Epithelial cell of esophagus (primary cell): ENCODE measurements around the gene LCMT1.
A peak's percentile ranks its signal among the peaks of the same experiment; 100 is the strongest.
"Not testable (repeated sequence)": the region's sequence is repeated elsewhere in the genome, so short reads cannot be mapped to it uniquely, and the experiment has no call there.

Experiments
- DNase-seq: peaks from one replicate; pipeline ENCODE4 v3.0.0; 2010; ENCODE audit warnings: low read depth
- H3K4me3 ChIP-seq: 2 replicates; pipeline ENCODE4 v1.5.1; 2011; ENCODE audit warnings: mild to moderate bottlenecking, low read length, control low read depth
- CTCF ChIP-seq: IDR thresholded peaks from 2 replicates; pipeline ENCODE4 v1.5.1; 2011; ENCODE audit warnings: low read depth, mild to moderate bottlenecking, low read length, control low read depth, inconsistent platforms; ENCODE audit not compliant: insufficient read depth; ENCODE audit errors: missing control alignments

LCMT1 gene

GRCh38 chr16:25124503-25124902 is 13.0 kb downstream of the LCMT1 start:
- DNase-seq, result peak; percentile 68
- TF ChIP-seq CTCF, result no peak
- H3K4me3 ChIP-seq, result no peak overlapping the region

GRCh38 chr16:25126086-25126666 is 14.6 kb downstream of the LCMT1 start:
- not testable (repeated sequence) for H3K4me3 ChIP-seq, DNase-seq

- TF ChIP-seq CTCF, result peak; percentile 77
- DNase-seq, result peak; percentile 95
- H3K4me3 ChIP-seq, result no peak overlapping the region
Observed at GRCh38 chr16:25126820-25127232, 15.3 kb downstream of the LCMT1 start.

GRCh38 chr16:25132751-25133150 is 21.2 kb downstream of the LCMT1 start:
- H3K4me3 ChIP-seq, DNase-seq: not testable (repeated sequence)

- DNase-seq, result no peak
- H3K4me3 ChIP-seq, result no peak overlapping the region
- no peak for TF ChIP-seq CTCF
Observed at GRCh38 chr16:25134166-25134700, 22.7 kb downstream of the LCMT1 start.

GRCh38 chr16:25135254-25135878 is 23.8 kb downstream of the LCMT1 start:
- peak; percentile 40 for TF ChIP-seq CTCF
- no peak overlapping the region for H3K4me3 ChIP-seq
- DNase-seq, result peak; percentile 68

- no peak for DNase-seq
- no peak for TF ChIP-seq CTCF
- no peak overlapping the region for H3K4me3 ChIP-seq
Observed at GRCh38 chr16:25138130-25138529, 26.6 kb downstream of the LCMT1 start.

GRCh38 chr16:25140459-25140858 is 28.9 kb downstream of the LCMT1 start:
- TF ChIP-seq CTCF, result no peak
- no peak overlapping the region for H3K4me3 ChIP-seq
- DNase-seq, result peak; percentile 50
